ENCODE results near the gene MDFIC.

- TF ChIP-seq CTCF (IDR thresholded peaks at IDR 0.05), result no peak
- no peak for TF ChIP-seq POLR2AphosphoS5 (IDR thresholded peaks at IDR 0.05; ENCODE audit: low read depth, low read length)
- no peak for TF ChIP-seq CHD2 (IDR thresholded peaks at IDR 0.05; ENCODE audit: low read length, partially characterized antibody)
- TF ChIP-seq NRF1 (IDR thresholded peaks at IDR 0.05; ENCODE audit: low read depth, low read length), result no peak
- TF ChIP-seq, protein P1, sequence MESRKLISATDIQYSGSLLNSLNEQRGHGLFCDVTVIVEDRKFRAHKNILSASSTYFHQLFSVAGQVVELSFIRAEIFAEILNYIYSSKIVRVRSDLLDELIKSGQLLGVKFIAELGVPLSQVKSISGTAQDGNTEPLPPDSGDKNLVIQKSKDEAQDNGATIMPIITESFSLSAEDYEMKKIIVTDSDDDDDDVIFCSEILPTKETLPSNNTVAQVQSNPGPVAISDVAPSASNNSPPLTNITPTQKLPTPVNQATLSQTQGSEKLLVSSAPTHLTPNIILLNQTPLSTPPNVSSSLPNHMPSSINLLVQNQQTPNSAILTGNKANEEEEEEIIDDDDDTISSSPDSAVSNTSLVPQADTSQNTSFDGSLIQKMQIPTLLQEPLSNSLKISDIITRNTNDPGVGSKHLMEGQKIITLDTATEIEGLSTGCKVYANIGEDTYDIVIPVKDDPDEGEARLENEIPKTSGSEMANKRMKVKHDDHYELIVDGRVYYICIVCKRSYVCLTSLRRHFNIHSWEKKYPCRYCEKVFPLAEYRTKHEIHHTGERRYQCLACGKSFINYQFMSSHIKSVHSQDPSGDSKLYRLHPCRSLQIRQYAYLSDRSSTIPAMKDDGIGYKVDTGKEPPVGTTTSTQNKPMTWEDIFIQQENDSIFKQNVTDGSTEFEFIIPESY (IDR thresholded peaks at IDR 0.05; ENCODE audit: borderline replicate concordance, low read depth), result no peak
- no peak for TF ChIP-seq USF2 (IDR thresholded peaks at IDR 0.05; ENCODE audit: borderline replicate concordance, low read depth, low read length)
- TF ChIP-seq SMC3 (IDR thresholded peaks at IDR 0.05; ENCODE audit: low read depth, low read length), result no peak
- TF ChIP-seq RXRA (IDR thresholded peaks at IDR 0.05; ENCODE audit: borderline replicate concordance, low read depth), result no peak
These were observed 47.7 kb upstream of the MDFIC start for GRCh38 chr7:114874170-114874569.
